ENCODE results near the gene TNFAIP8L1. TPM values are rescaled to one million over a fixed set of nuclear protein-coding genes. Genes with fewer than 3 reads are reported as not detected.

Gene TNFAIP8L1
- total RNA-seq, 1 donor from 2014 or later: 12.5 TPM

GRCh38 chr19:4600082-4600481, 39.2 kb upstream of the TNFAIP8L1 start:
- H3K9me3 Mint-ChIP-seq: no peaks in the 10 kb centered on the region
- peaks cover 6% of the 10 kb centered on the region for H3K4me1 Mint-ChIP-seq
- intact Hi-C loops (cut with micrococcal nuclease): no loop called here
- peaks cover 24% of the 10 kb centered on the region for H3K27me3 Mint-ChIP-seq
- no peaks in the 10 kb centered on the region for H3K36me3 Mint-ChIP-seq (ENCODE audit: low read depth)
- no peak overlapping the region for H3K4me3 Mint-ChIP-seq
- H3K27ac Mint-ChIP-seq: no peak overlapping the region
- DNase-seq: no peak

- no peaks in the 10 kb centered on the region for H3K36me3 Mint-ChIP-seq (ENCODE audit: low read depth)
- H3K27ac Mint-ChIP-seq: no peak overlapping the region
- no peaks in the 10 kb centered on the region for H3K9me3 Mint-ChIP-seq
- H3K4me1 Mint-ChIP-seq: peaks cover 6% of the 10 kb centered on the region
- H3K4me3 Mint-ChIP-seq: no peak overlapping the region
- intact Hi-C loops (cut with micrococcal nuclease): no loop called here
- no peak for DNase-seq
- peaks cover 22% of the 10 kb centered on the region for H3K27me3 Mint-ChIP-seq
These were observed 38.4 kb upstream of the TNFAIP8L1 start for GRCh38 chr19:4600893-4601292.

- H3K36me3 Mint-ChIP-seq (ENCODE audit: low read depth): no peaks in the 10 kb centered on the region
- intact Hi-C loops (cut with micrococcal nuclease): no loop called here
- H3K27me3 Mint-ChIP-seq: peaks cover 16% of the 10 kb centered on the region
- no peaks in the 10 kb centered on the region for H3K9me3 Mint-ChIP-seq
- H3K27ac Mint-ChIP-seq: no peak overlapping the region
- DNase-seq: no peak
- peaks cover 6% of the 10 kb centered on the region for H3K4me1 Mint-ChIP-seq
- H3K4me3 Mint-ChIP-seq: no peak overlapping the region
These were observed 37.0 kb upstream of the TNFAIP8L1 start for GRCh38 chr19:4602173-4602788.

GRCh38 chr19:4602915-4603314, 36.4 kb upstream of the TNFAIP8L1 start:
- Mint-ChIP-seq H3K27me3 (peaks cover 14% of the 10 kb centered on the region), H3K4me3 (no peak overlapping the region), H3K27ac (no peak overlapping the region), H3K4me1 (peaks cover 2% of the 10 kb centered on the region), H3K9me3 (no peaks in the 10 kb centered on the region), H3K36me3 (ENCODE audit: low read depth) (no peaks in the 10 kb centered on the region)
- intact Hi-C loops (cut with micrococcal nuclease): no loop called here
- no peak for DNase-seq

GRCh38 chr19:4604912-4605311, 34.4 kb upstream of the TNFAIP8L1 start:
- no peaks in the 10 kb centered on the region for H3K4me1 Mint-ChIP-seq
- H3K27me3 Mint-ChIP-seq: peaks cover 7% of the 10 kb centered on the region
- no peaks in the 10 kb centered on the region for H3K36me3 Mint-ChIP-seq (ENCODE audit: low read depth)
- no peak for DNase-seq
- H3K9me3 Mint-ChIP-seq: no peaks in the 10 kb centered on the region
- intact Hi-C loops (cut with micrococcal nuclease): no loop called here
- H3K4me3 Mint-ChIP-seq: no peak overlapping the region
- no peak overlapping the region for H3K27ac Mint-ChIP-seq

- no peak overlapping the region for H3K4me3 Mint-ChIP-seq
- peaks cover 14% of the 10 kb centered on the region for H3K27me3 Mint-ChIP-seq
- intact Hi-C loops (cut with micrococcal nuclease): no loop called here
- H3K9me3 Mint-ChIP-seq: no peaks in the 10 kb centered on the region
- DNase-seq: no peak
- no peaks in the 10 kb centered on the region for H3K36me3 Mint-ChIP-seq (ENCODE audit: low read depth)
- H3K4me1 Mint-ChIP-seq: no peaks in the 10 kb centered on the region
- no peak overlapping the region for H3K27ac Mint-ChIP-seq
These were observed 33.1 kb upstream of the TNFAIP8L1 start for GRCh38 chr19:4606181-4606580.

GRCh38 chr19:4606921-4607678, 32.2 kb upstream of the TNFAIP8L1 start:
- no peaks in the 10 kb centered on the region for H3K36me3 Mint-ChIP-seq (ENCODE audit: low read depth)
- no peak overlapping the region for H3K4me3 Mint-ChIP-seq
- intact Hi-C loops (cut with micrococcal nuclease): no loop called here
- peaks cover 14% of the 10 kb centered on the region for H3K27me3 Mint-ChIP-seq
- DNase-seq: no peak
- no peaks in the 10 kb centered on the region for H3K9me3 Mint-ChIP-seq
- H3K27ac Mint-ChIP-seq: no peak overlapping the region
- H3K4me1 Mint-ChIP-seq: no peaks in the 10 kb centered on the region

GRCh38 chr19:4609878-4610511, 29.3 kb upstream of the TNFAIP8L1 start:
- Mint-ChIP-seq H3K27me3 (peaks cover 16% of the 10 kb centered on the region), H3K36me3 (ENCODE audit: low read depth) (no peaks in the 10 kb centered on the region)
- intact Hi-C loops (cut with micrococcal nuclease): no loop called here

GRCh38 chr19:4613254-4613751, 26.0 kb upstream of the TNFAIP8L1 start:
- no peaks in the 10 kb centered on the region for H3K4me1 Mint-ChIP-seq
- no peaks in the 10 kb centered on the region for H3K36me3 Mint-ChIP-seq (ENCODE audit: low read depth)
- no peak for DNase-seq
- no peak overlapping the region for H3K27ac Mint-ChIP-seq
- intact Hi-C loops (cut with micrococcal nuclease): no loop called here
- H3K4me3 Mint-ChIP-seq: no peak overlapping the region
- no peaks in the 10 kb centered on the region for H3K9me3 Mint-ChIP-seq
- peaks cover 14% of the 10 kb centered on the region for H3K27me3 Mint-ChIP-seq

More at GRCh38 chr19:4609878-4610511, 29.3 kb upstream of the TNFAIP8L1 start:
- DNase-seq: no peak
- H3K4me3 Mint-ChIP-seq: no peak overlapping the region
- no peaks in the 10 kb centered on the region for H3K4me1 Mint-ChIP-seq
- no peak overlapping the region for H3K27ac Mint-ChIP-seq
- no peaks in the 10 kb centered on the region for H3K9me3 Mint-ChIP-seq

- Mint-ChIP-seq H3K4me1 (no peaks in the 10 kb centered on the region), H3K36me3 (ENCODE audit: low read depth) (no peaks in the 10 kb centered on the region), H3K27ac (no peak overlapping the region), H3K27me3 (peaks cover 2% of the 10 kb centered on the region), H3K9me3 (no peaks in the 10 kb centered on the region), H3K4me3 (no peak overlapping the region)
- intact Hi-C loops (cut with micrococcal nuclease): no loop called here
- DNase-seq: no peak
These were observed 21.3 kb upstream of the TNFAIP8L1 start for GRCh38 chr19:4618019-4618418.

- H3K4me1 Mint-ChIP-seq: peaks cover 2% of the 10 kb centered on the region
- no peak overlapping the region for H3K4me3 Mint-ChIP-seq
- intact Hi-C loops (cut with micrococcal nuclease): no loop called here
- no peak for DNase-seq
- H3K27me3 Mint-ChIP-seq: no peaks in the 10 kb centered on the region
- no peaks in the 10 kb centered on the region for H3K9me3 Mint-ChIP-seq
- H3K36me3 Mint-ChIP-seq (ENCODE audit: low read depth): no peaks in the 10 kb centered on the region
- no peak overlapping the region for H3K27ac Mint-ChIP-seq
These were observed 19.5 kb upstream of the TNFAIP8L1 start for GRCh38 chr19:4619668-4620294.

GRCh38 chr19:4620675-4621074, 18.6 kb upstream of the TNFAIP8L1 start:
- no peak for DNase-seq
- Mint-ChIP-seq H3K9me3 (no peaks in the 10 kb centered on the region), H3K27ac (no peak overlapping the region), H3K27me3 (no peaks in the 10 kb centered on the region), H3K4me1 (peaks cover 2% of the 10 kb centered on the region), H3K4me3 (no peak overlapping the region), H3K36me3 (ENCODE audit: low read depth) (no peaks in the 10 kb centered on the region)
- intact Hi-C loops (cut with micrococcal nuclease): no loop called here

- intact Hi-C loops (cut with micrococcal nuclease): no loop called here
- Mint-ChIP-seq H3K4me3 (no peak overlapping the region), H3K27me3 (no peaks in the 10 kb centered on the region), H3K9me3 (no peaks in the 10 kb centered on the region), H3K4me1 (peaks cover 2% of the 10 kb centered on the region), H3K36me3 (ENCODE audit: low read depth) (no peaks in the 10 kb centered on the region), H3K27ac (no peak overlapping the region)
- DNase-seq: no peak
These were observed 16.5 kb upstream of the TNFAIP8L1 start for GRCh38 chr19:4622695-4623421.
